Activated naive CD8-positive, alpha-beta T cell treated with anti-CD3 and anti-CD28 coated beads for 36 hours (primary cell): ENCODE measurements around the gene PCDH20. TPM values are rescaled to one million over a fixed set of nuclear protein-coding genes. Genes with fewer than 3 reads are reported as not detected.
"Not testable (repeated sequence)": the region's sequence is repeated elsewhere in the genome, so short reads cannot be mapped to it uniquely, and the experiment has no call there.

ENCODE experiments used
- DNase-seq: peaks from one replicate; pipeline ENCODE4 v3.0.0; 2021
- H3K27ac Mint-ChIP-seq: one replicate; pipeline ENCODE4 v1.8.0; 2022; ENCODE audit warnings: mild to moderate bottlenecking, moderate library complexity, mixed read lengths
- H3K27me3 Mint-ChIP-seq: one replicate; pipeline ENCODE4 v1.8.0; 2022; ENCODE audit warnings: mild to moderate bottlenecking, mixed read lengths
- H3K36me3 Mint-ChIP-seq: one replicate; pipeline ENCODE4 v1.8.0; 2021; ENCODE audit warnings: mild to moderate bottlenecking, mixed read lengths
- H3K4me1 Mint-ChIP-seq: one replicate; pipeline ENCODE4 v1.8.0; 2021; ENCODE audit warnings: mixed read lengths
- H3K4me3 Mint-ChIP-seq: one replicate; pipeline ENCODE4 v1.8.0; 2022; ENCODE audit warnings: mild to moderate bottlenecking, moderate library complexity, mixed read lengths
- H3K9me3 Mint-ChIP-seq: one replicate; pipeline ENCODE4 v1.8.0; 2022; ENCODE audit warnings: mixed read lengths
- total RNA-seq, 2 experiments: library from RNA; stranded (reverse); gene quantifications; one replicate each; pipeline ENCODE4 v1.2.3, GENCODE V29; 2021

PCDH20 gene
- total RNA-seq, 2 experiments from 2014 or later = not detected

- Mint-ChIP-seq H3K27ac (no peak overlapping the region), H3K27me3 (no peaks in the 10 kb centered on the region), H3K36me3 (no peaks in the 10 kb centered on the region), H3K4me1 (no peaks in the 10 kb centered on the region), H3K9me3 (no peaks in the 10 kb centered on the region), H3K4me3 (no peak overlapping the region)
- no peak for DNase-seq
These were observed 28.0 kb downstream of the PCDH20 start for GRCh38 chr13:61387694-61388093.

GRCh38 chr13:61383111-61383510 is 32.5 kb downstream of the PCDH20 start:
- no peak overlapping the region for H3K27ac Mint-ChIP-seq
- no peak overlapping the region for H3K4me3 Mint-ChIP-seq
- H3K27me3 Mint-ChIP-seq = no peaks in the 10 kb centered on the region
- no peaks in the 10 kb centered on the region for H3K4me1 Mint-ChIP-seq
- no peak for DNase-seq
- H3K9me3 Mint-ChIP-seq = no peaks in the 10 kb centered on the region
- H3K36me3 Mint-ChIP-seq = no peaks in the 10 kb centered on the region

GRCh38 chr13:61370520-61370919 is 45.1 kb downstream of the PCDH20 start:
- no peak overlapping the region for H3K4me3 Mint-ChIP-seq
- no peaks in the 10 kb centered on the region for H3K36me3 Mint-ChIP-seq
- no peaks in the 10 kb centered on the region for H3K4me1 Mint-ChIP-seq
- no peak overlapping the region for H3K27ac Mint-ChIP-seq
- DNase-seq = no peak
- no peaks in the 10 kb centered on the region for H3K27me3 Mint-ChIP-seq
- peaks cover 5% of the 10 kb centered on the region for H3K9me3 Mint-ChIP-seq

GRCh38 chr13:61364690-61365089 is 51.0 kb downstream of the PCDH20 start:
- not testable (repeated sequence) for H3K36me3 Mint-ChIP-seq, H3K4me3 Mint-ChIP-seq, H3K9me3 Mint-ChIP-seq, H3K4me1 Mint-ChIP-seq, H3K27ac Mint-ChIP-seq, H3K27me3 Mint-ChIP-seq, DNase-seq

GRCh38 chr13:61362522-61362921 is 53.1 kb downstream of the PCDH20 start:
- Mint-ChIP-seq H3K9me3 (peaks cover 8% of the 10 kb centered on the region), H3K27ac (no peak overlapping the region), H3K36me3 (no peaks in the 10 kb centered on the region), H3K27me3 (no peaks in the 10 kb centered on the region), H3K4me1 (no peaks in the 10 kb centered on the region), H3K4me3 (no peak overlapping the region)
- no peak for DNase-seq
